ENCODE data around the gene UBE2Q2.

Gene UBE2Q2

DNA sequence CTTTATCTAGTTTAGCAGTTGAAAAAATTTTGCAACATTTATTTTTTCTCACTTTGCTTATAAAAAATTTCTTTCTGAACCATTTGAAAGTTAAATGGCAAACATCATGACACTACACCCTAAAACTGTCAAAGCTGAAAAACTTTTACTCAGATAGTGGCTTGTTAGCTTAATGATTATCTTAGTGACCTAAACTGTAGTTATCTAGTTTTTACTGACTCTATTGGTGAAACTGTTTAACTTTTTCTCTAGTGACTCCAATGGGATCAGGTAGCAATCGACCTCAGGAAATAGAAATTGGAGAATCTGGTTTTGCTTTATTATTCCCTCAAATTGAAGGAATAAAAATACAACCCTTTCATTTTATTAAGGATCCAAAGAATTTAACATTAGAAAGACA, 73.7 kb downstream of the UBE2Q2 start:
- Histone ChIP-seq H3F3A (ENCODE audit: insufficient read depth, low read length) (no peaks in the 10 kb centered on the region), H3K27me3 (ENCODE audit: insufficient read depth, low read length) (no peaks in the 10 kb centered on the region), H3K36me3 (ENCODE audit: insufficient read depth, low read length) (peaks cover 75% of the 10 kb centered on the region), H3K9ac (ENCODE audit: low read length) (no peak overlapping the region), H3K4me1 (ENCODE audit: insufficient read depth, low read length, severe bottlenecking) (no peaks in the 10 kb centered on the region), H3K9me2 (ENCODE audit: low read depth, low read length) (no peaks in the 10 kb centered on the region), H3K27ac (ENCODE audit: low read depth, low read length, poor library complexity, severe bottlenecking) (no peak overlapping the region), H4K20me1 (ENCODE audit: insufficient read depth, low read length) (no peaks in the 10 kb centered on the region), H2AFZ (ENCODE audit: low read length) (no peak overlapping the region), H3K9me3 (ENCODE audit: low read length) (no peaks in the 10 kb centered on the region), H3K4me2 (ENCODE audit: low read length) (no peak overlapping the region), H3K79me2 (ENCODE audit: insufficient read depth, low read length) (peaks cover 6% of the 10 kb centered on the region; the same call in 1 of the 2 replicates), H3K4me3 (ENCODE audit: low read depth, low read length, poor library complexity, severe bottlenecking) (no peak overlapping the region)
- TF ChIP-seq, protein P1, sequence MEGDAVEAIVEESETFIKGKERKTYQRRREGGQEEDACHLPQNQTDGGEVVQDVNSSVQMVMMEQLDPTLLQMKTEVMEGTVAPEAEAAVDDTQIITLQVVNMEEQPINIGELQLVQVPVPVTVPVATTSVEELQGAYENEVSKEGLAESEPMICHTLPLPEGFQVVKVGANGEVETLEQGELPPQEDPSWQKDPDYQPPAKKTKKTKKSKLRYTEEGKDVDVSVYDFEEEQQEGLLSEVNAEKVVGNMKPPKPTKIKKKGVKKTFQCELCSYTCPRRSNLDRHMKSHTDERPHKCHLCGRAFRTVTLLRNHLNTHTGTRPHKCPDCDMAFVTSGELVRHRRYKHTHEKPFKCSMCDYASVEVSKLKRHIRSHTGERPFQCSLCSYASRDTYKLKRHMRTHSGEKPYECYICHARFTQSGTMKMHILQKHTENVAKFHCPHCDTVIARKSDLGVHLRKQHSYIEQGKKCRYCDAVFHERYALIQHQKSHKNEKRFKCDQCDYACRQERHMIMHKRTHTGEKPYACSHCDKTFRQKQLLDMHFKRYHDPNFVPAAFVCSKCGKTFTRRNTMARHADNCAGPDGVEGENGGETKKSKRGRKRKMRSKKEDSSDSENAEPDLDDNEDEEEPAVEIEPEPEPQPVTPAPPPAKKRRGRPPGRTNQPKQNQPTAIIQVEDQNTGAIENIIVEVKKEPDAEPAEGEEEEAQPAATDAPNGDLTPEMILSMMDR (IDR thresholded peaks at IDR 0.05; ENCODE audit: low read length), result no peak
- TF ChIP-seq EZH2 (IDR thresholded peaks at IDR 0.05; ENCODE audit: borderline replicate concordance, low read length), result no peak

DNA sequence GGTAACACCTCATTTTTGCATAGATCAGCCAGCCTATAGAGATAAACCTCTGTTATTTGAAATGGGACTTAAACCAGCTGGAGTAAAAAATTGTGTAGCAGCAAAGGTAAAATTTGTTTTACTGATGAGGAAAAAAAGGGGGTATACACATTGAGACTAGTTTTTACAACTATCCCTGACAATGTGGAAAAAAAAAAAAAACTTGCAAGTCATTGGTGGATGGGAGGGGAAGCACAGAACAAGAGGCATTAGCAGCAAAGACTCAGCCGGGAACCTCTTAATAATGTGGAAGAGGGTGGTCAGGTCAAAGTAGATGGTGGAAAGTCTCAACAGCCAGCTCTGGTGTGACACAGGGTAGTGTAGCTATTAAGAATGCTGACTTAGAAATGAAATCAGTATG, 74.9 kb downstream of the UBE2Q2 start:
- Histone ChIP-seq H3K36me3 (ENCODE audit: insufficient read depth, low read length) (peaks cover 70% of the 10 kb centered on the region), H4K20me1 (ENCODE audit: insufficient read depth, low read length) (no peaks in the 10 kb centered on the region), H3K27ac (ENCODE audit: low read depth, low read length, poor library complexity, severe bottlenecking) (no peak overlapping the region), H3K4me3 (ENCODE audit: low read depth, low read length, poor library complexity, severe bottlenecking) (no peak overlapping the region), H3K9me3 (ENCODE audit: low read length) (no peaks in the 10 kb centered on the region), H3K4me2 (ENCODE audit: low read length) (no peak overlapping the region), H3K9ac (ENCODE audit: low read length) (no peak overlapping the region), H3K4me1 (ENCODE audit: insufficient read depth, low read length, severe bottlenecking) (no peaks in the 10 kb centered on the region), H3K27me3 (ENCODE audit: insufficient read depth, low read length) (no peaks in the 10 kb centered on the region), H3F3A (ENCODE audit: insufficient read depth, low read length) (no peaks in the 10 kb centered on the region), H3K9me2 (ENCODE audit: low read depth, low read length) (no peaks in the 10 kb centered on the region), H3K79me2 (ENCODE audit: insufficient read depth, low read length) (peaks cover 6% of the 10 kb centered on the region; the same call in 1 of the 2 replicates), H2AFZ (ENCODE audit: low read length) (no peak overlapping the region)
- TF ChIP-seq, protein P1 (IDR thresholded peaks at IDR 0.05; ENCODE audit: low read length), result no peak
- TF ChIP-seq EZH2 (IDR thresholded peaks at IDR 0.05; ENCODE audit: borderline replicate concordance, low read length), result no peak

DNA sequence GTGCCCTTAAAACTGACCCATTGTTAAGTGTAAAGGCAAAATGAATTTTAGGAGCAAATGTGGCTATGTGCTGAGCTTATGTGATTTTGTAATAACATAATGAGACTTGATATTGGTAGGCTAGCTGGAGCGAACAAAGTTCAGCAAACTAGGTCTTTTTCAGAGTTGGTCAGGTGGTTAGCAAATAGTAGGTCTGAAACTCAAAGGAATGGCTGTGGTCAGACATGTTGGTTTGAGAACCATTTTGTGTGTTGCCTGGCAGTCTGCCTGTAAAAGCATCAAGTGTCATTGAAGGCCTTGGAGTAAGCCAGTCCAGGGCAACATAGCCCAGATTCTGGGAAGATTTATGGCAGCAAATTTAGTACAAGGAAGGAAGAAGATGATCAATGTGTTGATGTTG, 76.8 kb downstream of the UBE2Q2 start:
- Histone ChIP-seq H4K20me1 (ENCODE audit: insufficient read depth, low read length) (no peaks in the 10 kb centered on the region), H3K4me3 (ENCODE audit: low read depth, low read length, poor library complexity, severe bottlenecking) (no peak overlapping the region), H3K9me3 (ENCODE audit: low read length) (no peaks in the 10 kb centered on the region), H3K9me2 (ENCODE audit: low read depth, low read length) (no peaks in the 10 kb centered on the region), H3F3A (ENCODE audit: insufficient read depth, low read length) (no peaks in the 10 kb centered on the region), H3K4me2 (ENCODE audit: low read length) (no peak overlapping the region), H3K27ac (ENCODE audit: low read depth, low read length, poor library complexity, severe bottlenecking) (no peak overlapping the region), H3K9ac (ENCODE audit: low read length) (no peak overlapping the region), H3K4me1 (ENCODE audit: insufficient read depth, low read length, severe bottlenecking) (no peaks in the 10 kb centered on the region), H3K27me3 (ENCODE audit: insufficient read depth, low read length) (no peaks in the 10 kb centered on the region), H3K79me2 (ENCODE audit: insufficient read depth, low read length) (no peaks in the 10 kb centered on the region), H2AFZ (ENCODE audit: low read length) (no peak overlapping the region), H3K36me3 (ENCODE audit: insufficient read depth, low read length) (peaks cover 56% of the 10 kb centered on the region)
- TF ChIP-seq, protein P1 (IDR thresholded peaks at IDR 0.05; ENCODE audit: low read length), result no peak
- TF ChIP-seq EZH2 (IDR thresholded peaks at IDR 0.05; ENCODE audit: borderline replicate concordance, low read length), result no peak
